Stimulated activated CD4-positive, alpha-beta T cell treated with anti-CD3 and anti-CD28 coated beads, Interleukin-4, amount 100 ng/mL, for 48 hours (primary cell): Measurements from ENCODE around the gene LUC7L3.
"Not testable (repeated sequence)": the region's sequence is repeated elsewhere in the genome, so short reads cannot be mapped to it uniquely, and the experiment has no call there.

Experiments used
- DNase-seq, 2 donors: peaks; one replicate each; pipeline ENCODE4 v3.0.0-alpha.2; 2020; ENCODE audit warnings: low read depth in 2 of 2

Gene LUC7L3

GRCh38 chr17:50719144-50719923 is at the start of gene LUC7L3:
Gene LUC7L3 (plus strand): TSS chr17:50719603. CDS start chr17:50719733, 130 bp downstream.
- peak; percentile 89 to 91 for DNase-seq

- no peak for DNase-seq
Observed at GRCh38 chr17:50672071-50672470, 47.3 kb upstream of the LUC7L3 start.

DNA sequence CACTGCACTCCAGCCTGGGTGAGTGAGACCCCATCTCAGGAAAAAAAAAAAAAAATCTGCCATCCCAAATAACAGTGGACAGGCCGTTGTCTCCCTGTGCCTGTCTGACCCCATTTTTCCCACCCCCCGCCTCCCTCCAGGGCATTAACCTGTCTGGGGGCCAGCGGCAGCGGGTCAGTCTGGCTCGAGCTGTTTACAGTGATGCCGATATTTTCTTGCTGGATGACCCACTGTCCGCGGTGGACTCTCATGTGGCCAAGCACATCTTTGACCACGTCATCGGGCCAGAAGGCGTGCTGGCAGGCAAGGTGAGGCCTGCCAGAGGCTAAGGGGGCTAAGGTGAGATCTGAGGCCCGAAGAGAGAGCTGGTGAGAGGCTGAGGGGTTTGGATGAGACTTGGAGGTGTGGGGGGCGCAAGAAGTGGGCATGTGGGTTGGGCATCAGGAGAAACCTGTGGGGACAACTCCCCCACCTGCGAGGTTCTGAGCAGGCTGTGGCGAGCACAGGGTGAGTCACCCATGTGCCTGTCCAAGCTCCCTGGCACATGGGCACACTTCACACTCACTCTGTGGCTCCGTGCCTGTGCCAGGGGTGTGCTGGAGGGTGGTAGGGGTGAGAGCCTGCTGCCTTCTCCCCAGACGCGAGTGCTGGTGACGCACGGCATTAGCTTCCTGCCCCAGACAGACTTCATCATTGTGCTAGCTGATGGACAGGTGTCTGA is 46.4 kb upstream of the LUC7L3 start:
- DNase-seq: no peak

GRCh38 chr17:50675190-50675589 is 44.2 kb upstream of the LUC7L3 start:
- DNase-seq: no peak

DNA sequence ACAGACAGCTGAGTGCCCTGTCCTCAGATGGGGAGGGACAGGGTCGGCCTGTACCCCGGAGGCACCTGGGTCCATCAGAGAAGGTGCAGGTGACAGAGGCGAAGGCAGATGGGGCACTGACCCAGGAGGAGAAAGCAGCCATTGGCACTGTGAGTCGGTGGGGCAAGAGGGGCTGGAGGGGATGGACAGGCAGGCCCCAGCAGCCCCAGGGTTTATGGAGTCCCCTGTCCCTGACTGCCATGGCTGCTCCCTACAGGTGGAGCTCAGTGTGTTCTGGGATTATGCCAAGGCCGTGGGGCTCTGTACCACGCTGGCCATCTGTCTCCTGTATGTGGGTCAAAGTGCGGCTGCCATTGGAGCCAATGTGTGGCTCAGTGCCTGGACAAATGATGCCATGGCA is 43.8 kb upstream of the LUC7L3 start:
- no peak for DNase-seq

GRCh38 chr17:50676065-50676975 is 43.1 kb upstream of the LUC7L3 start:
- no peak for DNase-seq

GRCh38 chr17:50677851-50678375 is 41.5 kb upstream of the LUC7L3 start:
- DNase-seq: no peak

DNA sequence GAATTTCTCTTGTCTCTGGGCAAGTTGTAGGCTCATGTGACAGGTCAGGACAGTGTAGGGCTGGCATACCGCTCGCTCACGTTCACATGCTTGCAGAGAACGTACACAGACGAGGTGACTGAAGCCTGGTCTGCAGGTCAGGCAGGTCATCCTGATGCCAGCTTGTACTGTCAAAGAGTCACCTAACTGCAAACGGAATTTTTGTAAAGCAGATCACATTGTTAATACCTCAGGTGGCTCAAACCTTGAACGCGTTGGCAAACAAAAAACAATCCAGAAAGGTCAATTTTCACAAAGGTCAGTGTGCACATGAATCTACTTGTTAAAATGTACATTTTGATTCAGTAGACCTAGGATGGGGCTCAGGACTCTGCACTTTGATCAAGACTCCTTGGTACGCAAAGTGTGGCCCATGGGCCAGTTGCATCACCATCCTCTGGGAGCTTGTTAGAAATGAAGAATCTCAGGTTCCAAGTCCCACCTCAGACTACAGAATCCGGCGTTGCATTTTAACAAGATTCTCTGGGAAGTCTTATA is 40.3 kb upstream of the LUC7L3 start:
- no peak for DNase-seq

GRCh38 chr17:50680126-50680525 is 39.3 kb upstream of the LUC7L3 start:
- DNase-seq: no peak

GRCh38 chr17:50680543-50681262 is 38.7 kb upstream of the LUC7L3 start:
- not testable (repeated sequence) for DNase-seq

DNA sequence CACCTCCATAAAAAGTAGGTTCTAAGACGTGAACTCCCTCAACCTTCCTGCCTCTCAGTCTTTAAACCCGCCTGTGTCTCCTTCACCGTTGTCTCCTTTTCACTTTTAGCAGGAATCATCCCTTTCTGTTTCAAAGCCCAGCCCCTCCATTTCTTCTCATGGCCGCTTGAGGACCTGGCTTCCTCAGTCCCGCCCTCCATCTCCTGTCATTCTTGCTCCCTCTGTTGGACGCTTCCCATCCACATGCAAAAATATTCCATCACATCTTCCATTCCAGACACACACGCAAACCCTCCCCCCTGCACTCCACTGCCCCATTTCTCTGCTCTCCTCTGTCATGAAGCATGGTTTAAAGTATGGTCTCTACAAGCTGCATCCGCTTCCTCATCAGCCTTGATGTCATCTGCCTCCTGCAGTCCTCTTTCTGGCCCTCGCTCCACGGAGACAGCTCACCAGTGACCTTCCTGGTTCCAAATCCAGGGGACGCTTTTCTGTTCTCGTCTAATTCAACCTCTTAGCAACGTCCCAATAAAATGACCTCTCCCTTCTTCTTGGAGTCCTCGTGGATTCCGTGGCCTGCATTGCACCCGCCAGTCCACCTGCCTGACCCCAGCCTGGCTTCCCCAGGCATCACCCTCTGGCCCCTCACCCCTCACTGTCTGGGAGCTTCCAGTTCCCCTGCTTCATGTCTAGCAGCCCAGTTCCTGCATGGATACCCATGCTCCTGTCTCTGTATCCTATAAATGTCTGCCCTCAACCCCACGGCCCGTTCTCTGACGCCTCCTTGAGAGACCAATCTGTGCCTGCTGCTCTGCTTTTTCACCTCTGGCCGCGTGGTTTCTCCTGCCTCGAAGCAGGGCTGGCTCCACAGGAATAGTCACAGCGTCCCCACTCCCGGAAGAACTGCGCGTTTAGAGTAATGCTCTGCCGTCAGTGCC is 37.9 kb upstream of the LUC7L3 start:
- no peak for DNase-seq

- DNase-seq: no peak
Observed at GRCh38 chr17:50682441-50682840, 37.0 kb upstream of the LUC7L3 start.

- no peak for DNase-seq
Observed at GRCh38 chr17:50682938-50683337, 36.5 kb upstream of the LUC7L3 start.

GRCh38 chr17:50683434-50684287 is 35.7 kb upstream of the LUC7L3 start:
- DNase-seq: no peak

DNA sequence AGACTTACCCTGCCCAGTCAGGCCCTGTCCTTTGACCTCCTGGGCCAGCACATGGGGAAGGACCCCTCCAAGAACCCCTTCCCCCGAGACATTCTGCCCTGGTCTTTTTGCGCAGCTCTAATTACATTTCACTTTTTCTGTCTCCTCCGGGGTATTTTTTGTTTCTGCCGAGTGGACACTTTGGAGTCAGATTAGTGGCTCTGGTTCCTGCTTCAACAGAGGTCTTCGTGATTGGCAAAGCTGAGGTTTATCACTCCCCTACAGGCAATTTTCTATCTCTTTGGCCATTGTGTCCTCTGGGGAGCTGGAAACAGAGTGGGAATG is 35.2 kb upstream of the LUC7L3 start:
- DNase-seq: no peak

DNA sequence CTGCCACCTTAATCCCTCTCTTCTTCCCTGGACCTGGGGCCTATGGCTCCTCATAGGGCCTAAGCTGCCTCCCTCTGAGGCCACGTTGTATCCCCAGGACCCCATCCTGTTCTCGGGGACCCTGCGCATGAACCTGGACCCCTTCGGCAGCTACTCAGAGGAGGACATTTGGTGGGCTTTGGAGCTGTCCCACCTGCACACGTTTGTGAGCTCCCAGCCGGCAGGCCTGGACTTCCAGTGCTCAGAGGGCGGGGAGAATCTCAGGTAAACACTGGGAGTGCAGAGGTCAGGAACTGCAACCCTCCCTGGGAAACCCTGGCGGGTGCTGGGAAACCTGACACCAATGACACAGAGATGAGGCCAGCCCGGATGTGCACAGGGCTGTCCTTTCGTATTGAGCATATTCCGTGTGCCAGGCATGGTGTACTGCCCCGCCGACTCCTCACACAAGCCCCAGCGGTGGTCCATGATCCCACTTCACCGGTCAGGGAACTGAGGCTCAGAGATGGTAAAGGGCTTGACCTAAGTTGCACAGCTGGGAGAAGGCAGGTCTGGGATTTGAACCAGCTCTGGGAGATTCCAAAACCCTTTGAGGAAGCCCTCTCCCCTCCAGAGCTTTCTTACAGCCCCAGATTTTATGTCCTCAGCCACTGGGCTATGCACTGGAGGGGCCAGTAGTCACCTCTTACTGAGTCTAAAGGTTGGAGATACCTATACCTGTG is 34.6 kb upstream of the LUC7L3 start:
- no peak for DNase-seq

DNA sequence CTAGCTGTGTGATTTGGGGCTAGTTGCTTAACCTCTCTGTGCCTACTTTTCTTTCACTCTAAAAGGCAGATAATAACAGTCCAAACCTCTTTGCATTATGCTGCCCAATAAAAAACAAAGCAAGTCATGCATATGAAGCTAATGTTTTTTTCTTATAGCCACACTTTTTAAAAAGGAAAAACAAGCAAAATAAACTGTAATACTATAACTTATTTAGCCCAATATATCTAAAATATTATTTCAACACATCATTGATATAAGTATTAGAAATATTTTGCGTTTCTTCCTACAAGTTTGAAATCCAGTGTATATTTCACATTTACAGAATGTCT is 34.1 kb upstream of the LUC7L3 start:
- no peak for DNase-seq

GRCh38 chr17:50685691-50686493 is 33.5 kb upstream of the LUC7L3 start:
- no peak for DNase-seq
